Hepatocyte (in vitro differentiated cells): ENCODE results near the gene HECTD2. TPM values are rescaled to one million over a fixed set of nuclear protein-coding genes. Genes with fewer than 3 reads are reported as not detected.
"Not testable (repeated sequence)": the region's sequence is repeated elsewhere in the genome, so short reads cannot be mapped to it uniquely, and the experiment has no call there.

Source experiments
- DNase-seq: peaks from one replicate; pipeline ENCODE4 v3.0.0-alpha.2; 2016; ENCODE audit warnings: low spot score
- H2AFZ ChIP-seq: fragments of 200-600 bp; sonication (generic); 2 replicates; pipeline ENCODE4 v1.6.0; 2016; ENCODE audit warnings: antibody characterized with exemption, mild to moderate bottlenecking
- H3K27ac ChIP-seq: fragments of 200-600 bp; sonication (generic); 2 replicates; pipeline ENCODE4 v1.5.1; 2016; ENCODE audit warnings: mild to moderate bottlenecking
- H3K27me3 ChIP-seq: fragments of 200-600 bp; sonication (generic); 2 replicates; pipeline ENCODE4 v1.6.1; 2016
- H3K36me3 ChIP-seq: fragments of 200-600 bp; sonication (generic); replicated peaks from 2 replicates; pipeline ENCODE4 v1.5.1; 2016; ENCODE audit warnings: low read depth; ENCODE audit not compliant: insufficient read depth
- H3K4me1 ChIP-seq: fragments of 200-600 bp; sonication (generic); 2 replicates; pipeline ENCODE4 v1.5.1; 2016; ENCODE audit warnings: mild to moderate bottlenecking, moderate library complexity; ENCODE audit not compliant: insufficient read depth
- H3K4me2 ChIP-seq: fragments of 200-600 bp; sonication (generic); 2 replicates; pipeline ENCODE4 v1.6.0; 2016
- H3K4me3 ChIP-seq: fragments of 200-600 bp; sonication (generic); 2 replicates; pipeline ENCODE4 v1.5.1; 2016; ENCODE audit warnings: mild to moderate bottlenecking
- H3K79me2 ChIP-seq: fragments of 200-600 bp; sonication (generic); 2 replicates; pipeline ENCODE4 v1.6.0; 2017; ENCODE audit warnings: mild to moderate bottlenecking
- H3K9me2 ChIP-seq: fragments of 200-600 bp; sonication (generic); replicated peaks from 2 replicates; pipeline ENCODE4 v1.6.0; 2017; ENCODE audit warnings: mild to moderate bottlenecking; ENCODE audit not compliant: insufficient read depth
- H3K9me3 ChIP-seq: fragments of 200-600 bp; sonication (generic); 2 replicates; pipeline ENCODE4 v1.5.1; 2016; ENCODE audit warnings: low read depth, mild to moderate bottlenecking
- H4K20me1 ChIP-seq: fragments of 200-600 bp; sonication (generic); 2 replicates; pipeline ENCODE4 v1.6.0; 2016; ENCODE audit warnings: mild to moderate bottlenecking; ENCODE audit not compliant: insufficient read depth, poor library complexity, severe bottlenecking
- CTCF ChIP-seq: fragments of 200-600 bp; sonication (generic); IDR thresholded peaks from 2 replicates; pipeline ENCODE4 v1.5.1; 2016; ENCODE audit warnings: antibody characterized with exemption, mild to moderate bottlenecking; ENCODE audit not compliant: poor library complexity
- EZH2 ChIP-seq: fragments of 200-600 bp; sonication (generic); IDR thresholded peaks from 2 replicates; pipeline ENCODE4 v1.6.1; 2016; ENCODE audit warnings: antibody characterized with exemption, mild to moderate bottlenecking, borderline replicate concordance
- EZH2phosphoT487 ChIP-seq: fragments of 200-600 bp; sonication (generic); IDR thresholded peaks from one replicate; pipeline ENCODE4 v1.6.1; 2018; ENCODE audit warnings: antibody characterized with exemption, mild to moderate bottlenecking, low read depth, moderate library complexity; ENCODE audit not compliant: unreplicated experiment, severe bottlenecking
- WGBS: methylation state at CpG from one replicate; pipeline ENCODE4 v1.1.6; 2016; ENCODE audit warnings: low lambda C conversion rate; ENCODE audit errors: missing lambda C conversion rate; 5-methylcytosine and 5-hydroxymethylcytosine counted together
- polyA plus RNA-seq: library from polyadenylated mRNA; unstranded; fragments of >200 nt; fragmentation: Nextera tagmentation; extraction: Ambion mirVana; gene quantifications from 2 replicates; pipeline ENCODE4 v1.2.1, GENCODE V29; 2016
- total RNA-seq: library from RNA; depleted of rRNA; stranded (reverse); fragments of >200 nt; gene quantifications from 2 replicates; pipeline ENCODE4 v1.2.3, GENCODE V29; 2014

Gene HECTD2
- total and polyA plus RNA-seq, 2 experiments from 2014 or later: 9.0 to 25.0 TPM

- H3K27me3 ChIP-seq: no peaks in the 10 kb centered on the region
- H3K27ac ChIP-seq: no peak overlapping the region
- no peaks in the 10 kb centered on the region for H3K9me2 ChIP-seq
- no peak for TF ChIP-seq CTCF
- no peak for DNase-seq
- no peak overlapping the region for H2AFZ ChIP-seq
- H4K20me1 ChIP-seq: no peaks in the 10 kb centered on the region
- no peaks in the 10 kb centered on the region for H3K9me3 ChIP-seq
- H3K79me2 ChIP-seq: peaks cover 3% of the 10 kb centered on the region
- no peak overlapping the region for H3K4me3 ChIP-seq
- no peak overlapping the region for H3K4me2 ChIP-seq
- H3K36me3 ChIP-seq: no peaks in the 10 kb centered on the region
- H3K4me1 ChIP-seq: peaks cover 11% of the 10 kb centered on the region
- WGBS: 67% methylated on average over 2 of the region's 2 CpGs
Observed at GRCh38 chr10:91432175-91432574, 22.0 kb downstream of the HECTD2 start.

GRCh38 chr10:91433620-91434019, 23.5 kb downstream of the HECTD2 start:
- no peak overlapping the region for H2AFZ ChIP-seq
- no peaks in the 10 kb centered on the region for H4K20me1 ChIP-seq
- H3K9me2 ChIP-seq: no peaks in the 10 kb centered on the region
- TF ChIP-seq CTCF: no peak
- no peak for TF ChIP-seq EZH2
- TF ChIP-seq EZH2phosphoT487: no peak
- no peak overlapping the region for H3K4me3 ChIP-seq
- no peaks in the 10 kb centered on the region for H3K36me3 ChIP-seq
- H3K27me3 ChIP-seq: no peaks in the 10 kb centered on the region
- peaks cover 11% of the 10 kb centered on the region for H3K4me1 ChIP-seq
- H3K27ac ChIP-seq: no peak overlapping the region
- DNase-seq: no peak
- WGBS: 63% methylated on average over 2 of the region's 2 CpGs
- peaks cover 6% of the 10 kb centered on the region for H3K79me2 ChIP-seq
- no peak overlapping the region for H3K4me2 ChIP-seq
- H3K9me3 ChIP-seq: no peaks in the 10 kb centered on the region

GRCh38 chr10:91434041-91434440, 23.9 kb downstream of the HECTD2 start:
- H3K9me2 ChIP-seq: no peaks in the 10 kb centered on the region
- no peak overlapping the region for H3K4me3 ChIP-seq
- H3K9me3 ChIP-seq: no peaks in the 10 kb centered on the region
- H3K4me1 ChIP-seq: peaks cover 11% of the 10 kb centered on the region
- no peaks in the 10 kb centered on the region for H3K27me3 ChIP-seq
- H3K4me2 ChIP-seq: no peak overlapping the region
- peaks cover 6% of the 10 kb centered on the region for H3K79me2 ChIP-seq
- 68% methylated on average over 1 of the region's 1 CpG for WGBS
- TF ChIP-seq EZH2phosphoT487 (no peak), CTCF (no peak), EZH2 (no peak)
- no peaks in the 10 kb centered on the region for H3K36me3 ChIP-seq
- H4K20me1 ChIP-seq: no peaks in the 10 kb centered on the region
- H3K27ac ChIP-seq: peak overlapping the region; percentile 14
- no peak for DNase-seq
- no peak overlapping the region for H2AFZ ChIP-seq

- H3K4me3 ChIP-seq: no peak overlapping the region
- no peaks in the 10 kb centered on the region for H3K9me3 ChIP-seq
- WGBS: 95% methylated on average over 2 of the region's 2 CpGs
- no peak overlapping the region for H3K27ac ChIP-seq
- no peak for DNase-seq
- H3K4me2 ChIP-seq: no peak overlapping the region
- H3K4me1 ChIP-seq: peaks cover 11% of the 10 kb centered on the region
- no peak overlapping the region for H2AFZ ChIP-seq
- no peaks in the 10 kb centered on the region for H3K27me3 ChIP-seq
- no peaks in the 10 kb centered on the region for H4K20me1 ChIP-seq
- H3K79me2 ChIP-seq: peaks cover 6% of the 10 kb centered on the region
- no peaks in the 10 kb centered on the region for H3K9me2 ChIP-seq
- TF ChIP-seq EZH2: no peak
- TF ChIP-seq EZH2phosphoT487: no peak
- no peak for TF ChIP-seq CTCF
- H3K36me3 ChIP-seq: no peaks in the 10 kb centered on the region
Observed at GRCh38 chr10:91435241-91435640, 25.1 kb downstream of the HECTD2 start.

- not testable (repeated sequence) for H3K9me3 ChIP-seq, H3K36me3 ChIP-seq, H3K9me2 ChIP-seq, H3K4me3 ChIP-seq, H4K20me1 ChIP-seq, H3K27me3 ChIP-seq, H3K79me2 ChIP-seq, DNase-seq, H3K4me2 ChIP-seq, H2AFZ ChIP-seq, H3K27ac ChIP-seq
- WGBS: 97% methylated on average over 2 of the region's 2 CpGs
- peaks cover 11% of the 10 kb centered on the region for H3K4me1 ChIP-seq
Observed at GRCh38 chr10:91438228-91438627, 28.1 kb downstream of the HECTD2 start.
